SK-N-SH treated with all-trans-retinoic acid at 6 μM for 48 hours (cell line): ENCODE measurements around the gene FBLIM1.

Experiments used
- ARNTL ChIP-seq: fragments of 450-650 bp; formaldehyde crosslinking; IDR thresholded peaks from 2 replicates; pipeline ENCODE4 v1.5.0; 2020; ENCODE audit warnings: low read depth, mild to moderate bottlenecking, moderate library complexity, borderline replicate concordance
- ESRRG ChIP-seq: fragments of 250-450 bp; sonication (Bioruptor Pico); IDR thresholded peaks from 2 replicates; pipeline ENCODE4 v1.6.1; 2021; ENCODE audit warnings: mild to moderate bottlenecking
- ISL1 ChIP-seq: fragments of 250-450 bp; sonication (Bioruptor Pico); IDR thresholded peaks from 2 replicates; pipeline ENCODE4 v2.1.2; 2022; ENCODE audit warnings: mild to moderate bottlenecking, moderate library complexity
- OSR1 ChIP-seq: fragments of 250-450 bp; sonication (Bioruptor Pico); IDR thresholded peaks from 2 replicates; pipeline ENCODE4 v1.8.0; 2022; ENCODE audit warnings: moderate library complexity, mild to moderate bottlenecking, inconsistent platforms
- RARB ChIP-seq: fragments of 250-450 bp; sonication (Bioruptor Pico); IDR thresholded peaks from 2 replicates; pipeline ENCODE4 v1.8.0; 2021; ENCODE audit warnings: mild to moderate bottlenecking, moderate library complexity
- TSHZ2 ChIP-seq: fragments of 250-450 bp; sonication (Bioruptor Pico); IDR thresholded peaks from 2 replicates; pipeline ENCODE4 v1.5.0; 2020; ENCODE audit warnings: mild to moderate bottlenecking, moderate library complexity
- ZC3H10 ChIP-seq: fragments of 250-450 bp; sonication (Bioruptor Pico); IDR thresholded peaks from 2 replicates; pipeline ENCODE4 v1.5.1; 2021; ENCODE audit warnings: mild to moderate bottlenecking, moderate library complexity
- ZFP30 ChIP-seq: fragments of 450-650 bp; formaldehyde crosslinking; IDR thresholded peaks from 2 replicates; pipeline ENCODE4 v1.5.0; 2022; ENCODE audit warnings: mild to moderate bottlenecking, moderate library complexity
- ZNF565 ChIP-seq: fragments of 450-650 bp; formaldehyde crosslinking; conservative IDR thresholded peaks from 2 replicates; pipeline ENCODE4 v1.5.0; 2020; ENCODE audit warnings: low read depth, mild to moderate bottlenecking, moderate library complexity
- TF ChIP-seq, protein P1 (sequence below): fragments of 250-450 bp; sonication (Bioruptor Pico); IDR thresholded peaks from 2 replicates; pipeline ENCODE4 v1.8.0; 2021; ENCODE audit warnings: low read depth, mild to moderate bottlenecking, moderate library complexity, borderline replicate concordance

DNA sequence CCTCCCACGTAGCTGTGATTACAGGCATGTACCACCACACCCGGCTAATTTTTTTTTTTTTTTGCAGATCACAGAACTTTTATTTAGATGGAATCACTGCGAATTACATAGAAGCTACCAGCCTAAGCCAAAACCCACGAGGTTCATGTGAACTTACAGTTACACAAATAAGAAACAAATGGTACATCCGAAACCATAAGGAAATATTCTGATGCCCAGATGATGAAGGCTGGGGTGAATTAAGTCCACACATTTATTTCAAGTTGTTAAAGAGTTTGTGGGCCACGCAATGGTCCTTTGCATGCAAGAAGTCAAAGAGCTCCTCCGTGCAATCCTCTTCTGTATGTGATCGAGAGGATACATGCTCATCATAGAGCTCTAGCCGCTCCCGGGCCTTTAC lies 48.5 kb downstream of the FBLIM1 start:
- TF ChIP-seq RARB (CRISPR knock-in tag): no peak
- TF ChIP-seq ISL1: no peak
- no peak for TF ChIP-seq OSR1 (CRISPR knock-in tag)
- TF ChIP-seq ESRRG (CRISPR knock-in tag): no peak
- TF ChIP-seq TSHZ2 (CRISPR knock-in tag): no peak
- TF ChIP-seq, protein P1, sequence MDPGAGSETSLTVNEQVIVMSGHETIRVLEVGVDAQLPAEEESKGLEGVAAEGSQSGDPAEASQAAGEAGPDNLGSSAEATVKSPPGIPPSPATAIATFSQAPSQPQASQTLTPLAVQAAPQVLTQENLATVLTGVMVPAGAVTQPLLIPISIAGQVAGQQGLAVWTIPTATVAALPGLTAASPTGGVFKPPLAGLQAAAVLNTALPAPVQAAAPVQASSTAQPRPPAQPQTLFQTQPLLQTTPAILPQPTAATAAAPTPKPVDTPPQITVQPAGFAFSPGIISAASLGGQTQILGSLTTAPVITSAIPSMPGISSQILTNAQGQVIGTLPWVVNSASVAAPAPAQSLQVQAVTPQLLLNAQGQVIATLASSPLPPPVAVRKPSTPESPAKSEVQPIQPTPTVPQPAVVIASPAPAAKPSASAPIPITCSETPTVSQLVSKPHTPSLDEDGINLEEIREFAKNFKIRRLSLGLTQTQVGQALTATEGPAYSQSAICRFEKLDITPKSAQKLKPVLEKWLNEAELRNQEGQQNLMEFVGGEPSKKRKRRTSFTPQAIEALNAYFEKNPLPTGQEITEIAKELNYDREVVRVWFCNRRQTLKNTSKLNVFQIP (CRISPR knock-in tag): no peak
- no peak for TF ChIP-seq ZNF565 (CRISPR knock-in tag)
- TF ChIP-seq ZFP30 (CRISPR knock-in tag): no peak
- no peak for TF ChIP-seq ARNTL
- no peak for TF ChIP-seq ZC3H10 (CRISPR knock-in tag)
